MM.1S (cell line): ENCODE data around the gene RNF2.

Source experiments
- CTCF ChIP-seq: fragments of 300-600 bp; sonication (generic); IDR thresholded peaks from 2 replicates; pipeline ENCODE4 v1.5.1; 2016; ENCODE audit warnings: antibody characterized with exemption, low read length, mixed read lengths
- EZH2 ChIP-seq: fragments of 300-600 bp; sonication (generic); optimal IDR thresholded peaks from 2 replicates; pipeline ENCODE3; 2017; ENCODE audit warnings: low read depth, mild to moderate bottlenecking, antibody characterized with exemption, low read length, mixed read lengths
- EZH2phosphoT487 ChIP-seq: fragments of 300-600 bp; sonication (generic); IDR thresholded peaks from 2 replicates; pipeline ENCODE4 v1.6.1; 2018; ENCODE audit warnings: antibody characterized with exemption, low read length

DNA sequence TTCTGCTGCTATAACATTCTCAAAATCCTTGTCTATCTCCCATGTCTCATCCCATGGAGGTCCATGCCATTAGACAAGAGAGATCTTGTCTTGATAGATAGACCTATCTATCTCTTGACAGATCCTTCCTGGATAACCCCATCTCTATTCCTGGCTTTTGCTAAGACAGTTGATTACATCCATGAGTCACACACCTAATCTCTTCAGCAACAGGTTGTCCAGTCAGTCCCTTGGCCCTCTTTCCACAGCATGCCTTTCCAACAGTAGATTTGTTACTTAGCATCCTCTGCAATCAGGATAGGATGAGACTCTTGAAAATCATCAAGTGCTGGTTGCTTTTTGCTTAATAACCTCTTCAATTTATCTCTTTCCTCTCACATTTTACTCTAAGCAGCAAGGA lies 64.8 kb downstream of the RNF2 start:
- TF ChIP-seq CTCF (no peak), EZH2phosphoT487 (no peak), EZH2 (no peak)
